Right lobe of liver (tissue), 6 donors: ENCODE measurements around the gene ZNF600. TPM values are rescaled to one million over a fixed set of nuclear protein-coding genes. Genes with fewer than 3 reads are reported as not detected.
"Not testable (repeated sequence)": the region's sequence is repeated elsewhere in the genome, so short reads cannot be mapped to it uniquely, and the experiment has no call there.

Experiments used
- ATAC-seq, 4 donors: fragments of 200-7000 bp; cut with Tn5 transposase; one replicate each; pipeline ENCODE4 v1.9.1; 2020; ENCODE audit warnings: mild to moderate bottlenecking in 4 of 4, moderate library complexity in 4 of 4
- DNase-seq, 3 donors: peaks; one replicate each; pipeline ENCODE4 v3.0.0-alpha.2; 2020
- H3K27ac ChIP-seq, 3 donors: fragments of 200-600 bp; one replicate each; pipeline ENCODE4 v1.8.0; 2022
- H3K27me3 ChIP-seq, 2 donors: fragments of 200-600 bp; one replicate each; pipeline ENCODE4 v1.8.0; 2022
- H3K36me3 ChIP-seq, 4 donors: fragments of 200-600 bp; sonication (generic) in 1 of 4; one replicate each; pipeline versions ENCODE4 v1.5.1 to v1.8.0; 2017 to 2022; ENCODE audit warnings: control low read depth in 1 of 4
- H3K4me1 ChIP-seq, 4 donors: fragments of 200-600 bp; sonication (generic) in 1 of 4; one replicate each; pipeline versions ENCODE4 v1.5.1 to v1.8.0; 2017 to 2022; ENCODE audit warnings: control low read depth in 1 of 4
- H3K4me3 ChIP-seq, 3 donors: fragments of 200-600 bp; one replicate each; pipeline ENCODE4 v1.8.0; 2022
- H3K9me3 ChIP-seq, 4 donors: fragments of 200-600 bp; sonication (generic) in 1 of 4; one replicate each; pipeline versions ENCODE4 v1.5.1 to v1.8.0; 2017 to 2022; ENCODE audit warnings: control low read depth in 1 of 4
- CTCF ChIP-seq, 4 donors: fragments of 200-600 bp in 3 of 4; fragments of 450-650 bp in 1 of 4; IDR thresholded peaks; one replicate each; pipeline versions ENCODE4 v1.5.1 to v1.8.0; 2016 to 2022; ENCODE audit warnings: antibody characterized with exemption in 4 of 4, mild to moderate bottlenecking in 2 of 4
- POLR2A ChIP-seq: fragments of 450-650 bp; IDR thresholded peaks from one replicate; pipeline ENCODE4 v1.6.1; 2017; ENCODE audit warnings: antibody characterized with exemption, mild to moderate bottlenecking
- WGBS: methylation state at CpG from one replicate; pipeline ENCODE4 v1.1.6; 2018; ENCODE audit warnings: low coverage, low lambda C conversion rate; ENCODE audit not compliant: insufficient coverage; ENCODE audit errors: missing lambda C conversion rate; 5-methylcytosine and 5-hydroxymethylcytosine counted together
- intact Hi-C, 2 donors: fragments of 100-400 bp; cut with DNase I; formaldehyde crosslinking; loops; one replicate each; pipeline versions ENCODE4 v1.11.2 to v1.14.1; 2022
- total RNA-seq, 6 experiments: library from RNA; depleted of rRNA in 2 of 6; stranded (reverse); fragments of >200 nt in 2 of 6; fragmentation: NEBNext Ultra II Directional in 3 of 6; extraction: Animal tissue kit (Norgen Biotek cat#: 25700) in 3 of 6; gene quantifications; one replicate each; pipeline versions ENCODE4 v1.1.0 to v1.2.4, GENCODE V29; 2016 to 2023
- donor health status: DM: no; HTN: yes; CAD: no.
- donor health status: DM: no; HTN: no; CAD: no.
- donor health status: DM: no; HTN: no; CAD: no.
- donor health status: DM: no; HTN: yes; CAD: no.
- donor health status: DM: no; HTN: yes; CAD: no.

Gene ZNF600
- total RNA-seq, 6 experiments from 2014 or later, result 1.4 to 4.3 (median 2.1) TPM

GRCh38 chr19:52743091-52743490 is 43.5 kb downstream of the ZNF600 start:
- 85% methylated on average over 2 of the region's 3 CpGs for WGBS
- TF ChIP-seq POLR2A (no peak), CTCF (IDR thresholded peaks at IDR 0.05) (no peak)
- H3K9me3 ChIP-seq, result no peaks in the 10 kb centered on the region
- intact Hi-C loops, result no loop called here
- ATAC-seq, result no peak
- no peak overlapping the region for H3K4me3 ChIP-seq
- no peak for DNase-seq
- H3K27ac ChIP-seq, result no peak overlapping the region
- no peaks in the 10 kb centered on the region for H3K4me1 ChIP-seq
- no peaks in the 10 kb centered on the region for H3K36me3 ChIP-seq
- no peaks in the 10 kb centered on the region for H3K27me3 ChIP-seq

- TF ChIP-seq CTCF (IDR thresholded peaks at IDR 0.05), result no peak
- no peak for TF ChIP-seq POLR2A
- H3K27me3 ChIP-seq, result no peaks in the 10 kb centered on the region
- no peaks in the 10 kb centered on the region for H3K4me1 ChIP-seq
- intact Hi-C loops, result no loop called here
- ATAC-seq, result no peak
- DNase-seq, result no peak
- no peak overlapping the region for H3K4me3 ChIP-seq
- no peak overlapping the region for H3K27ac ChIP-seq
- no peaks in the 10 kb centered on the region for H3K9me3 ChIP-seq
- WGBS, result 24% methylated on average over 3 of the region's 3 CpGs
- H3K36me3 ChIP-seq, result no peaks in the 10 kb centered on the region
Observed at GRCh38 chr19:52742516-52742915, 44.1 kb downstream of the ZNF600 start.

- H3K27ac ChIP-seq, result no peak overlapping the region
- H3K4me3 ChIP-seq, result no peak overlapping the region
- no peaks in the 10 kb centered on the region for H3K36me3 ChIP-seq
- ATAC-seq (no peak), DNase-seq (no peak)
- intact Hi-C loops, result no loop called here
- TF ChIP-seq POLR2A (no peak), CTCF (IDR thresholded peaks at IDR 0.05) (no peak)
- H3K9me3 ChIP-seq, result no peaks in the 10 kb centered on the region
- H3K4me1 ChIP-seq, result no peaks in the 10 kb centered on the region
- no peaks in the 10 kb centered on the region for H3K27me3 ChIP-seq
- 58% methylated on average over 6 of the region's 6 CpGs for WGBS
Observed at GRCh38 chr19:52741951-52742485, 44.6 kb downstream of the ZNF600 start.

- DNase-seq, H3K36me3 ChIP-seq, H3K27me3 ChIP-seq, H3K27ac ChIP-seq, intact Hi-C loops, ATAC-seq, H3K9me3 ChIP-seq, H3K4me1 ChIP-seq, H3K4me3 ChIP-seq: not testable (repeated sequence)
- WGBS, result 41% methylated on average over 7 of the region's 7 CpGs
Observed at GRCh38 chr19:52741371-52741770, 45.2 kb downstream of the ZNF600 start.

GRCh38 chr19:52739576-52739975 is 47.0 kb downstream of the ZNF600 start:
- no peak overlapping the region for H3K4me3 ChIP-seq
- no peak for DNase-seq
- intact Hi-C loops, result no loop called here
- no peaks in the 10 kb centered on the region for H3K4me1 ChIP-seq
- H3K9me3 ChIP-seq, result no peaks in the 10 kb centered on the region
- no peak for TF ChIP-seq CTCF (IDR thresholded peaks at IDR 0.05)
- TF ChIP-seq POLR2A, result no peak
- no peak for ATAC-seq
- no peaks in the 10 kb centered on the region for H3K36me3 ChIP-seq
- WGBS, result 21% methylated on average over 2 of the region's 14 CpGs
- no peak overlapping the region for H3K27ac ChIP-seq
- no peaks in the 10 kb centered on the region for H3K27me3 ChIP-seq
